Measurements from ENCODE around the gene ALDH1L2.

- TF ChIP-seq, protein P1, sequence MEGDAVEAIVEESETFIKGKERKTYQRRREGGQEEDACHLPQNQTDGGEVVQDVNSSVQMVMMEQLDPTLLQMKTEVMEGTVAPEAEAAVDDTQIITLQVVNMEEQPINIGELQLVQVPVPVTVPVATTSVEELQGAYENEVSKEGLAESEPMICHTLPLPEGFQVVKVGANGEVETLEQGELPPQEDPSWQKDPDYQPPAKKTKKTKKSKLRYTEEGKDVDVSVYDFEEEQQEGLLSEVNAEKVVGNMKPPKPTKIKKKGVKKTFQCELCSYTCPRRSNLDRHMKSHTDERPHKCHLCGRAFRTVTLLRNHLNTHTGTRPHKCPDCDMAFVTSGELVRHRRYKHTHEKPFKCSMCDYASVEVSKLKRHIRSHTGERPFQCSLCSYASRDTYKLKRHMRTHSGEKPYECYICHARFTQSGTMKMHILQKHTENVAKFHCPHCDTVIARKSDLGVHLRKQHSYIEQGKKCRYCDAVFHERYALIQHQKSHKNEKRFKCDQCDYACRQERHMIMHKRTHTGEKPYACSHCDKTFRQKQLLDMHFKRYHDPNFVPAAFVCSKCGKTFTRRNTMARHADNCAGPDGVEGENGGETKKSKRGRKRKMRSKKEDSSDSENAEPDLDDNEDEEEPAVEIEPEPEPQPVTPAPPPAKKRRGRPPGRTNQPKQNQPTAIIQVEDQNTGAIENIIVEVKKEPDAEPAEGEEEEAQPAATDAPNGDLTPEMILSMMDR (IDR thresholded peaks at IDR 0.05; ENCODE audit: low read length): no peak
- no peak for TF ChIP-seq EZH2 (IDR thresholded peaks at IDR 0.05; ENCODE audit: borderline replicate concordance, low read length)
These were observed 12.3 kb downstream of the ALDH1L2 start for GRCh38 chr12:105071981-105072380.
